Central memory CD4-positive, alpha-beta T cell (primary cell): ENCODE data around the gene PSPH.
"Not testable (repeated sequence)": the region's sequence is repeated elsewhere in the genome, so short reads cannot be mapped to it uniquely, and the experiment has no call there.

Source experiments
- DNase-seq: peaks from one replicate; pipeline ENCODE4 v3.0.0; 2022
- total RNA-seq, 3 experiments: gene quantifications; one replicate each; lab custom pipeline; 2026; lab: John Stamatoyannopoulos, UW

The PSPH gene
- total RNA-seq: 3.5 to 22.3 (median 7.3) reads per million in 3 experiments

- DNase-seq: peak; percentile 85
Observed at GRCh38 chr7:56051339-56052191, at the start of gene PSPH, which contains the start of gene CCT6A. Gene PSPH (minus strand): TSS chr7:56051444. CDS start chr7:56021212, 30,232 bp downstream. Gene CCT6A (plus strand): TSS chr7:56051765. CDS start chr7:56051849, 84 bp downstream.

- DNase-seq: no peak
Observed at GRCh38 chr7:56099653-56100052, 48.4 kb upstream of the PSPH start.

GRCh38 chr7:56098187-56099008 lies 47.2 kb upstream of the PSPH start:
- not testable (repeated sequence) for DNase-seq

- DNase-seq: no peak
Observed at GRCh38 chr7:56097700-56098099, 46.5 kb upstream of the PSPH start.

- DNase-seq: no peak
Observed at GRCh38 chr7:56092789-56093531, 41.7 kb upstream of the PSPH start, which contains the start of gene PHKG1. Gene PHKG1 (minus strand): TSS chr7:56092952. CDS start chr7:56088941, 4,011 bp downstream.

- not testable (repeated sequence) for DNase-seq
Observed at GRCh38 chr7:56092388-56092787, 41.1 kb upstream of the PSPH start.

- no peak for DNase-seq
Observed at GRCh38 chr7:56091591-56091990, 40.3 kb upstream of the PSPH start.

- DNase-seq: no peak
Observed at GRCh38 chr7:56087445-56087844, 36.2 kb upstream of the PSPH start.

- no peak for DNase-seq
Observed at GRCh38 chr7:56086761-56087160, 35.5 kb upstream of the PSPH start.

GRCh38 chr7:56083150-56083785 lies 32.0 kb upstream of the PSPH start:
- no peak for DNase-seq

- no peak for DNase-seq
Observed at GRCh38 chr7:56081626-56082340, 30.5 kb upstream of the PSPH start.

GRCh38 chr7:56080726-56081435 lies 29.6 kb upstream of the PSPH start:
- DNase-seq: not testable (repeated sequence)

- no peak for DNase-seq
Observed at GRCh38 chr7:56079450-56080185, 28.4 kb upstream of the PSPH start.

- no peak for DNase-seq
Observed at GRCh38 chr7:56078196-56078595, 27.0 kb upstream of the PSPH start.

GRCh38 chr7:56077681-56078080 lies 26.4 kb upstream of the PSPH start:
- no peak for DNase-seq

GRCh38 chr7:56074371-56074791 lies 23.1 kb upstream of the PSPH start:
- peak; percentile 42 for DNase-seq

- not testable (repeated sequence) for DNase-seq
Observed at GRCh38 chr7:56066376-56066775, 15.1 kb upstream of the PSPH start.

- peak; percentile 91 for DNase-seq
Observed at GRCh38 chr7:56063882-56064625, 12.8 kb upstream of the PSPH start, which contains the start of gene SUMF2. Gene SUMF2 (plus strand): TSS chr7:56064286. CDS start chr7:56064312, 26 bp downstream.

GRCh38 chr7:56063500-56063881 lies 12.2 kb upstream of the PSPH start:
- no peak for DNase-seq
